HG03575 (cell line): ENCODE data around the gene DDX23.
"Not testable (repeated sequence)": the region's sequence is repeated elsewhere in the genome, so short reads cannot be mapped to it uniquely, and the experiment has no call there.

Experiments
- ATAC-seq: cut with Tn5 transposase; IDR thresholded peaks from one replicate; pipeline ENCODE4 v1.9.1; 2021; ENCODE audit not compliant: unreplicated experiment, insufficient number of reproducible peaks, low FRiP score; ENCODE audit errors: extremely low read depth

Gene DDX23

GRCh38 chr12:48865281-48866051 lies 13.5 kb upstream of the DDX23 start, which contains the start of gene RND1:
Gene RND1, minus strand, starts transcription at chr12:48865870. Its CDS starts 103 bp downstream, at chr12:48865767.
- peak; percentile 57 for ATAC-seq

- no peak for ATAC-seq
These were observed 11.3 kb upstream of the DDX23 start for GRCh38 chr12:48863291-48863690.

- no peak for ATAC-seq
These were observed 10.8 kb upstream of the DDX23 start for GRCh38 chr12:48862760-48863159.

DNA sequence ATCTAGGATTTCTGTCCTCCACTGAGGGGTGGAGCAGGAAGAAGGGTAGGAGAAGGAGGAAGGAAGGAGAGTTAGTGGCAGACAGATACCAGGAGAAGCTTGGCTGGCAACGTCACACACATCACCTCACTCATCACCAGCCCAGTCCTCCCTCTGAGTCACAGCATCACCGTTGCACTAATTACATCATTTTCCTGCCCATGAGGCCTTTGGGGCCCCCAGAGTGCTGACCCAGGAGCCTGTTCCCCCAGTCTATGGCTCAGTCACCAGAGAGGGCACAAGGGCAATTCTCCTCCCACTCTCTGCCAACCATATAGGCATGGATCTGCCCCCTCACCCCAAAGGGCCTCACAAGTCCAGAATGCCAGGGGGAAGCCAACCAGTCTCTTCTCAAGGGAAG lies 9.1 kb upstream of the DDX23 start:
- ATAC-seq = no peak

DNA sequence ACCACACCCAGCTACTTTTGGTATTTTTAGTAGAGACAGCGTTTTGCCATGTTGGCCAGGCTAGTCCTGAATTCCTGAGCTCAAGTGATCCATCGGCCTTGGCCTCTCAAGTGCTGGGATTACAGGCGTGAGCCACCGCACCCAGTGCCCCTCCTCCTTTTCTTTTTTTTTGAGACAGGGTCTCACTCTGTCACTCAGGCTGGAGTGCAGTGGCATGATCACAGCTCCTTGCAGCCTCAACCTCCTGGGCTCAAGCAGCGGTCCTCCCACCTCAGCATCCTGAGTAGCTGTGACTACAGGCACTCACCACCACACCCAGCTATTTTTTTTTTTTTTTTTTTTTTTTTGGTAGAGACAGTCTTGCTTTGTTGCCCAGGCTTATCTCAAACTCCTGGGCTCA lies 8.3 kb upstream of the DDX23 start:
- ATAC-seq = not testable (repeated sequence)

DNA sequence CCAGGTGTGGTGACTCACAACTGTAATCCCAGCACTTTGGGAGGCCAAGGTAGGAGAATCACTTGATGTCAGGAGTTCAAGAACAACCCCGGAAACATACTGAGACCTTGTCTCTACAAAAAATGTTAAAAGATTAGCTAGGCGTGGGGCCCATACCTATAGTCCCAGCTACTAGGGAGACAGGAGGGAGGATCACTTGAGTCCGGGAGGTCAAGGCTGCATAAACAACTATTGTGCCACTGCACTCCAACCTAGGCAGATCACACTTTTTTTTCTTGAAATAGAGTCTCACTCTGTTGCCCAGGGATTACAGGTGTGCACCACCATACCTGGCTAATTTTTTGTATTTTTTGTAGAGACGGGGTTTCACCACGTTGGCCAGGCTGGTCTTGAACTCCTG lies 7.6 kb upstream of the DDX23 start:
- no peak for ATAC-seq

DNA sequence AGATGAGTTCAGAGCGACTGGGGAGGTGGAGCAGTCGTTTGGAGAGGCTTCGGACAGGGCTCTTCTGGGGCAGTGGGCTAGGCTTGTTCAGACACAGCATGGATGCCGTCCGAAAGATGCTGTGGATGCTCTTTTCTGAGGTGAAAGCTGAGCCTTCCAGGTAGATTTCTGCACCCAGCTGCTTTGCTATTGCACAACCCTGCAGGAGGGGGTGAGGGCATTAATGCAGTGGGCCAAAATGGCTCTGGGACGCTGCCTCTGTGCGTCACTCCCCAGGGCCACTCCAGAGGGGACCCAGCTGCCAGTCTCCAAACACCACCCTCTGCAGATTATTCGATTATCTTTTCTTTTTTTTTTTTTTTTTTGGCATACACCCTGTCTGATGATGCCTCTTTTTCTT lies 6.1 kb upstream of the DDX23 start:
- ATAC-seq = no peak

DNA sequence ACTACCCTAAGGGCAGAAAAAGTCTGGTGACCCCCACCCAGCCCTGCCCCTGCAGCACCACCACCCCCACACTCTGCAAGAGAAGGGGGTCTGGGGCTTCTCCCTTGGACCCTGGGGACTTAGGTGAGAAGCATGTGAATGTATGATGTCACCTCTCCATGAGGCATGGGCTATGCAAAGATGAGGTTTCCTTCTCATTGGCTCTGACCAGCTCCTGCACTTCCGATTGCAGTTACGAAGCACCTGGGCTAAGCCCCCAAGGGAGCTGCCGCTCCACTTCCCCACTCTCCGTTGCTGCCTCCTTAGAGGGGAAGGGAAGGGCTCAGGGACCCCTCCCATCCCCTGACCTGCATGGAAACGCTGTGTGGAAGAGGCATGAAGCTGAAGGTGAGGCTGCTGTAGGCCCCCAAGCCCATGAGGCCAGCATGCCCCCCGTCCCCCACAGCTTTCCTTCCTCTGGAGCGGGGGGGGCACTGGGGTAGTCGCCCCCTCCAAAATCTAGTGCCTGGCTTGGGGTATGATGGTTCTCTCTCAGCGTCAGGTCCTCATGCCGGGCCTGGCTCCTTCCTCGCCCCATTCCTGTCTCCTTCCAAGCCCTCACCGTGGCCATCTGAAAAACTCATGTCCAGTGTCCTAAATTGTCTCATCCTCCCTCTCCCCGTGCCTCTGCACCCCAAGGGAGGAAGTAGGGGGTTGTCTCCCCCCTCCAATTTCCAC lies 5.5 kb upstream of the DDX23 start:
- no peak for ATAC-seq

- no peak for ATAC-seq
These were observed 4.4 kb upstream of the DDX23 start for GRCh38 chr12:48856379-48856778.

- ATAC-seq = not testable (repeated sequence)
These were observed 3.0 kb upstream of the DDX23 start for GRCh38 chr12:48854932-48855331.

GRCh38 chr12:48854488-48854887 lies 2.5 kb upstream of the DDX23 start:
- no peak for ATAC-seq

- peak; percentile 36 for ATAC-seq
These were observed 1.0 kb upstream of the DDX23 start for GRCh38 chr12:48852734-48853688.

DNA sequence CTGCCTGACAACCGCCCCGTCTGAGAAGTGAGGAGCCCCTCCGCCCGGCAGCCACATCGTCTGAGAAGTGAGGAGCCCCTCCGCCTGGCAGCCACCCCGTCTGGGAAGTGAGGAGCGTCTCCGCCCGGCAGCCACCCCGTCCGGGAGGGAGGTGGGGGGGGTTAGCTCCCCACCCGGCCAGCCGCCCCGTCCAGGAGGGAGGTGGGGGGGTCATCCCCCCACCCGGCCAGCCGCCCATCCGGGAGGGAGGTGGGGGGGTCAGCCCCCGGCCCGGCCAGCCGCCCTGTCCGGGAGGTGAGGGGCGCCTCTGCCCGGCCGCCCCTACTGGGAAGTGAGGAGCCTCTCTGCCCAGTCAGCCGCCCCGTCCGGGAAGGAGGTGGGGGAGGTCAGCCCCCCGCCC lies 9.9 kb downstream of the DDX23 start:
- not testable (repeated sequence) for ATAC-seq

DNA sequence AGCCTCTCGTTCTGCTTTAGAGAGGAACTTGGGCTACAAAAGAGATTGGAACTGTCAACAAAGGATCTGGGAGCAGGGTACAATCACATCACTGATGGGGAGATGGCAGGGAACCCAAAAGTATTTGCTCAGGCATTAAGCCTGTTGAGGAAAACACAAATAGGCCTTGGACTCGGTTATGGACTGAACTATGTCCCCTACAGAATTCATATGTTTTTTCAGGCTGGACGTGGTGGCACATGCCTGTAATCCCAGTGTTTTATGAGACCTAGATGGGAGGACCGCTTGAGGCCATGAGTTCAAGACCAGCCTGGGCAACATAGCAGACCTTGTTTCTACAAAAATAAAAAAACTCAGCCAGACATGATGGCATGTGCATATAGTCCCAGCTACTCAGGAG lies 13.9 kb downstream of the DDX23 start:
- ATAC-seq = no peak

DNA sequence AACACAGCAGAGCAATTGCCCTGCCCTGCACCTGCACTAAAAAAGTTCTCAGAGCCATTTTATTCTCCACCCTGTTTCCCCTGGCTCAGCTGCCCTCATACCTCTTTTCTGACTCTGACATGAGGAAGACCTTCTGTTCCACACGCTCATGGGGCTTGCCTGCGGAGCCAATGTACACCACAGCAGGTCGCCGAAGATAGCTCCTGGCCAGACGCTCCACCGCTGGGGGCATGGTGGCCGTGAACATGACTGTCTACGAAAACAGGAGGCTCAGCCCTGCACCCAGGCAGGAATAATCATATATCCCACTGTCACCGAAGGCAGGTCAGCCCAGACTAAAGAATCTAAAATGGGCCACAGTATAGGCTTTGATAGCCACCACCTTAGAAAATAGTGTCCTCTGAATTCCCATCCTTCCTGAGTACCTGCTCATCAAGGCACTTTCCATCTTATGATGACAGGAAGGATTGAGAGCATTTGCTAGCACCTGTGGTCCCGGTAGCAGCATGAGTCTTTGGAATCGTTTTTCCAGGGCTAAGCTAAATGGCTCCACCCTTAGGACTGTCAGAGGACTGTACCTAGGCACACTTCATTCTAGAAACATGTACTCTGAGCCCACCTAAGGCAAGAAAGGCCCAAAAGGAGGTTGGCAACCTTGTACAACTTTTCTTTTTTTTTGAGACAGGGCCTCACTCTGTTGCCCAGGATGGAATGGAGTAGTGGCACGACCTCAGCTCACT lies 19.5 kb downstream of the DDX23 start:
- no peak for ATAC-seq

GRCh38 chr12:48831257-48831656 lies 20.7 kb downstream of the DDX23 start:
- ATAC-seq = no peak

DNA sequence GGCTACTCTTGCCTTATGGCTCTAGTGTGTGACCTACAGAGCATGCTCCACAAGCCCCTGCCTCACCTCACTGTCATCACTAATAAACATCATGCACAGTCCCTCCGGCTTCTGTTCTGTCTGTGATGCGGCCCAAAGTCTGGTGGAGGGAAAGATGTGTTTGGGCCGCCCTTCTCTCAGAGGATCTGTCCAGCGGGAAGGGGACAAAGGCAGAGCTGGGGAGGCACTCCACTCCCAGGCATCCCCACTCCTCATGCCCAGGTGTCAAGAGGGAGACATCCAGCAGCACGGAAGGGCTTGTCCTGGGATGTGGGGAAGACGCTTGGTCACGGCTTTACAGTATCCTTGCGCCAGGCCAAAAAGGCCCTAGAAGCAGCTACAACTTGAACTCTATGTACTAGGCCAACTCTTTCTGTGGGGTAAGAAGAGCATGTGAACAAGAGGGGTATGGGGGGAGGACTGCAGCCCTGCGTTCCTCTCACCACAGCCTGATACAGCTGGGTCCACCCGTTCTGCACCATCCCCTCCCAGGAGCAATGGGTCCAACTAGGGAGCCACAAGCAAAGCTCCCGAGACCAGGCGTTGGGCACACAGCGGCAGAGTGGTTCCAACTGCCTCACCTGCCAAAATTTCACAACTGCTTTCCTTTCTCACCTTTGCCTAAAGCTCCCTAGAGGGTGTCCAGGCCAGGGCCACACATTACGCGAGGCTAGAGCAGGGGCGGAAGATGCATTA lies 23.0 kb downstream of the DDX23 start:
- ATAC-seq = no peak

DNA sequence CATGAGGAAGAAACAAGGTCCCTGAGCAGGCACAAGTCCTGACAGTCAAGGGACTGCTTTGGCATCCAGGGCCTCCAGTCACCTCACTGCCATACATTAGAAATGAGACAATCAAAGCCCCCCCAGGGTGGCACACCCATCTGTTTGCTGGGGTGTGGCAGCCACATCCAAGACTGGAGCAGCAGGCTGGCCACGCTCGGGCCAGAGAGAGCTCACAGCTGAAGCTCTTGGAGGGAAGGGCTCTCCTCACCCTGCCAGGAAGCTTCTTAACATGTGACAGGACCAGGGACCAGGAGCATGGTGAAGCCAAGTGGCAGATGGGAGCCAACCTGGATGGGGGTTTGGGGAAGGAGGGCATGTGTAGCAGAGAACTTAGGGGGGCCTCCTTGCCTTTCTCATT lies 23.7 kb downstream of the DDX23 start:
- ATAC-seq = no peak
